Fibroblast of the aortic adventitia (primary cell): ENCODE results near the gene USP51. TPM values are rescaled to one million over a fixed set of nuclear protein-coding genes. Genes with fewer than 3 reads are reported as not detected.

Experiments
- DNase-seq: peaks from one replicate; pipeline ENCODE4 v3.0.0-alpha.2; 2010; ENCODE audit warnings: low read depth
- H3K4me3 ChIP-seq: 2 replicates; pipeline ENCODE4 v1.5.1; 2011; ENCODE audit warnings: low read depth, mild to moderate bottlenecking, control low read depth, low read length, moderate library complexity
- total RNA-seq: library from RNA; depleted of rRNA; stranded (reverse); fragments of >200 nt; gene quantifications from 2 replicates; pipeline ENCODE4 v1.2.3, GENCODE V29; 2012; ENCODE audit warnings: low replicate concordance
- TF ChIP-seq, protein P1 (sequence below): IDR thresholded peaks from 2 replicates; pipeline ENCODE4 v1.5.1; 2011; ENCODE audit warnings: mild to moderate bottlenecking, low read length, control low read depth, inconsistent platforms; ENCODE audit not compliant: insufficient read depth

Gene USP51
- total RNA-seq, 1 donor, result 2.2 TPM

DNA sequence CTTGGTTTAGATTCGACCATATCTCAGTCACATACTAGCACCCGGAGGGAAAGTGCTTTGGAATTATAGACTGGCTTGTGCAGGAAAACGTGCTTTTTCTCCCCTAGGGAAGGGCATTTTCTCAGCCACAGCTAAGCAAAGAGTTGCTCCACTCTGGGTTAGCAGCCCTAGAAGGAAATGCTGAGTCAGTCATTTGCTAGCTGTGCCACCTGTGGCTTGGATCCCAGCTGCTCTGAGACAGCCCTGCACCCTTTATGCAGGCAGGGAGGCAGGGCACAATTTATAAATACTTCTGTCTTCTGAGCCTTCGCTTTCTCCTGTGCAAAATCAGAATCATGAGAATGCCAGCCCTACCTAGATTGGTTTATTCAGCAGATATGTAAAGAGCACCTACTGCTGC is 1.3 kb upstream of the USP51 start:
- no peak overlapping the region for H3K4me3 ChIP-seq
- no peak for DNase-seq
- TF ChIP-seq, protein P1, sequence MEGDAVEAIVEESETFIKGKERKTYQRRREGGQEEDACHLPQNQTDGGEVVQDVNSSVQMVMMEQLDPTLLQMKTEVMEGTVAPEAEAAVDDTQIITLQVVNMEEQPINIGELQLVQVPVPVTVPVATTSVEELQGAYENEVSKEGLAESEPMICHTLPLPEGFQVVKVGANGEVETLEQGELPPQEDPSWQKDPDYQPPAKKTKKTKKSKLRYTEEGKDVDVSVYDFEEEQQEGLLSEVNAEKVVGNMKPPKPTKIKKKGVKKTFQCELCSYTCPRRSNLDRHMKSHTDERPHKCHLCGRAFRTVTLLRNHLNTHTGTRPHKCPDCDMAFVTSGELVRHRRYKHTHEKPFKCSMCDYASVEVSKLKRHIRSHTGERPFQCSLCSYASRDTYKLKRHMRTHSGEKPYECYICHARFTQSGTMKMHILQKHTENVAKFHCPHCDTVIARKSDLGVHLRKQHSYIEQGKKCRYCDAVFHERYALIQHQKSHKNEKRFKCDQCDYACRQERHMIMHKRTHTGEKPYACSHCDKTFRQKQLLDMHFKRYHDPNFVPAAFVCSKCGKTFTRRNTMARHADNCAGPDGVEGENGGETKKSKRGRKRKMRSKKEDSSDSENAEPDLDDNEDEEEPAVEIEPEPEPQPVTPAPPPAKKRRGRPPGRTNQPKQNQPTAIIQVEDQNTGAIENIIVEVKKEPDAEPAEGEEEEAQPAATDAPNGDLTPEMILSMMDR, result no peak

DNA sequence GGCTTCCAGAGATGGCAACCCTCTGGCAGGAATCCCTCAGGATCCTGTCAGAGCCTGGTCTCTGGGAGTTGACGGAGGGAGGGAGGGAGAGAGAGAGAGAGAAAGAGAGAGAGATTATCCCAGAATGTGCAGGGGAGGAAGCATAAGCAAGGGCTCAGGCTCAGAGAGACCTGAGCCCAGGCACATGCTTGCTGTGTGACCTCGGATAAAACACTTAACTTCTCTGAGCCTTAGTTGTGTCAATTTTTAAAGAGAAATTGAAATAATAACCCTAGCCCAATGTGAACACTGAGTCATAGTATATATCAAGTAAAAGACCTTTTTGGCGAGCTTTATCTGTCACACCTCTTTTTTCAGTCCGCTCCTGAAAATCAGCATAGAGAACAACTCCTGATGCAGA is 473 bp upstream of the USP51 start:
- no peak for DNase-seq
- peak overlapping the region; percentile 76 for H3K4me3 ChIP-seq
- TF ChIP-seq, protein P1, result no peak

DNA sequence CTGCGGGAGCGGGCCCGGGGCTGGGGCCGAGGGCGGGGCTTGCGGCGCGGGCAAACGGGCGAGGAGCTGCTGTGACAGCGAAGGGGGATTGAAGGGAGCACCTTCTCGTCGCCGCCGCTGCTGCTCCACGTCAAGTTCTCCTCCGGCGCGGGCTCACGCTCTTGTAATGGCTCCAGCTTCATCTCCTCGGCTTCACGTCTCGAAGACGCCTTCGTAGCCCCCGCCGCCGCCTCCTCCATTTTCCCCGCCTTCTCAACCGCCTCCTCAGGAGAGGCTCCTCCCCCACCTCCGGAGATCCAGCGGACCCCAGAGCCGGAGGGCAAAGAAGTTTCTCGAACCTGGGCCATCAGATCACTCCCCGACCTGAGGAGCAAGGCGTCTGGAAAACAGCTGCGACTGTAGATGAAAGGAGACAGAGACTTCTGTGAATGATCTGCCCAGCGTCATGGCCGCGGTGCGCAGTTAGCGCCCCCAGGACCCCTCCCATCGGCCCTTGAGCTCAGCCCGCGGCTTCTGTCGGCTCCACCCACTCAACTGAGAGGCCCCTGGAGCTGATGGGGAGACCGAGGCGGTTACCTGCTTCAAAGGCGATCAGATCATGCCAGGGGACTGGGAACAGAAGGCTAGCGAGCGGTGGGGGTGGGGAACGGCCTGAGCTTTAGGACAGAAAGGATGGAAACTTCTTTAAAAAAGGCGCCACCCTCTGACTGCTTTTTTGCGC is 895 bp downstream of the USP51 start:
- peak overlapping the region; percentile 76 for H3K4me3 ChIP-seq
- TF ChIP-seq, protein P1, result no peak
- peak; percentile 19 for DNase-seq

DNA sequence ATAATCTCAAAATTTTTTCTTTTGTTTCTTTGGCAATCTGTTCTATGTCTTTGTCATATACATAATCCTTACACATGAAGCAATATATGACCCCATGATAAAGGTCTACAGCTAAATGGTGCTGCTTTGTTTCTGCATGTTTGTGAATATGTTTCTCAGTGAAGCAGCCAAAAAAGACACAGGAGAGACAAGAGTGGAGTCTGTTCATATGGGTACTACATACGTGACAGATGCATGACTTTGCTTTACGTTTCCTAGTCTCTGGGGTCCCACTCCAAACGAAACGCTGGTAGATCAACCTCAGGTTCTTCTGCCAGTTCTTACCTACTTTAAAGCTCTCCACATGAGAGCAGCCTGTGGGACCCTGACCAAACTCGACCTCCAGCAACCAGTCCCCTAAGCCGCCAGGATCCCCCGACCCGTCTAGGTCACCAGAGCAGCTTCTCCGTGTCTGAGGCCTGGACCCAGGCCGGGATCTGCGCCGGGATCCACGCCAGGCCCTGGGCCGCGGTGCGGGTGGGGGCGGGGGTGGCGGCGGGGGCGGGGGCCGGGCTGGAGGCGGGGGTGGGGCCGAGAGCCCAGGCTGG is 1.5 kb downstream of the USP51 start:
- peak; percentile 37 for DNase-seq
- H3K4me3 ChIP-seq, result peak overlapping the region; percentile 76
- TF ChIP-seq, protein P1, result no peak

DNA sequence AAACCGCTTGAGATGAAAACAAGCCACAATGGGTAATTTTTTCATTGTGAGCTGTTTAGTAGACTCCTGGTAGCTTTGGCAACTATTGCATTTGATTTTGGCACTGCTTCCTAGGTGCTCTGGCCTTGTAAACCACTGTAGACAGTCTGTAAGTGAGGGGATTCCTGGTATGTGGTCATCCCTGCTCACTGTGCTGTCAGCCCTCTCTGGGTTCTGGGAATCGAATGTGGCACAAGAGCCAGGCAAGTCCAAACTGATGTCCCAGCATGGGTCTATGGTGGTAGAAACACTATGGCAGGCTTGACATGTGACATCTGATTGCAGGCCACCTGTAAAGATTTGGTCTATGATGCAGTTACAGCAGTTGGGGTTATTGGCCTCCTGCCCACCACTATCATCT is 2.5 kb downstream of the USP51 start:
- TF ChIP-seq, protein P1, result no peak
- no peak overlapping the region for H3K4me3 ChIP-seq
- no peak for DNase-seq

DNA sequence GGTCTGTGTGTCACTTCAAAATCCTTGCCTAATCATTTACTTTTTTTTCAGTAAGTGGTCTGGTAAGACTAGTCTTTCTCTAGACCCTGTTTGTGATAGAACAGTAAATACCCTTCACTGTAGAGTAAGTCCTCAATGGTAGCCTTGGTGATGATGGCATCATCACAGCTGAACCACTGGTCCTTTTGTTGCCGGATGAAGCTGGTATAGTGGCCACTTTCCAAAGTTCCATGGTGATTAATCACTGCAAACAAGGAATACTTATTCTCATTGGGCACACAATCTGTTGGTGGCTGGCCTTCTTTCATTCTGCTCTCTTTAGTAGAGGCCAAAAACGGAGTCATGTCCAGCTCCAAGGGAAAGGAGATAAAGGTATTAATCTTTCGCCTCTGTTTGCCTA is 2.9 kb downstream of the USP51 start:
- TF ChIP-seq, protein P1, result no peak
- peak; percentile 28 for DNase-seq
- no peak overlapping the region for H3K4me3 ChIP-seq
